IPS-20b (cell line): Measurements from ENCODE around the gene MAST3.
A peak's percentile ranks its signal among the peaks of the same experiment; 100 is the strongest.

ENCODE experiments used
- H3K27ac ChIP-seq: one replicate; pipeline ENCODE4 v1.5.1; 2013; ENCODE audit warnings: low read length
- H3K27me3 ChIP-seq: 2 replicates; pipeline ENCODE4 v1.6.1; 2013; ENCODE audit warnings: mild to moderate bottlenecking, low read length, inconsistent platforms; ENCODE audit not compliant: insufficient read depth
- H3K36me3 ChIP-seq: 2 replicates; pipeline ENCODE4 v1.6.1; 2013; ENCODE audit warnings: low read depth, mild to moderate bottlenecking, inconsistent platforms, low read length, moderate library complexity; ENCODE audit not compliant: insufficient read depth
- H3K4me1 ChIP-seq: 2 replicates; pipeline ENCODE4 v1.6.1; 2013; ENCODE audit warnings: mild to moderate bottlenecking, control low read depth, inconsistent platforms, low read length, moderate library complexity; ENCODE audit not compliant: insufficient read depth
- H3K4me3 ChIP-seq: 2 replicates; pipeline ENCODE4 v1.5.1; 2013; ENCODE audit warnings: mild to moderate bottlenecking, low read length, inconsistent platforms
- H3K9ac ChIP-seq: 2 replicates; pipeline ENCODE4 v1.6.1; 2013; ENCODE audit warnings: low read depth, mild to moderate bottlenecking, inconsistent platforms, low read length, moderate library complexity
- H3K9me3 ChIP-seq: 2 replicates; pipeline ENCODE4 v1.6.1; 2013; ENCODE audit warnings: mild to moderate bottlenecking, low read depth, low read length, inconsistent platforms; ENCODE audit not compliant: insufficient read depth

Gene MAST3

GRCh38 chr19:18145391-18145999, 47.9 kb downstream of the MAST3 start:
- Histone ChIP-seq H3K36me3 (peaks cover 36% of the 10 kb centered on the region), H3K9me3 (no peaks in the 10 kb centered on the region), H3K4me3 (no peak overlapping the region), H3K27ac (no peak overlapping the region), H3K27me3 (no peaks in the 10 kb centered on the region), H3K9ac (no peak overlapping the region), H3K4me1 (no peaks in the 10 kb centered on the region)

- no peak overlapping the region for H3K9ac ChIP-seq
- no peak overlapping the region for H3K4me3 ChIP-seq
- no peak overlapping the region for H3K27ac ChIP-seq
- H3K4me1 ChIP-seq, result no peaks in the 10 kb centered on the region
- no peaks in the 10 kb centered on the region for H3K9me3 ChIP-seq
- peaks cover 28% of the 10 kb centered on the region; the same call in 1 of the 2 replicates for H3K36me3 ChIP-seq
- no peaks in the 10 kb centered on the region for H3K27me3 ChIP-seq
These were observed 49.8 kb downstream of the MAST3 start for GRCh38 chr19:18147396-18147795.

- H3K36me3 ChIP-seq, result peaks cover 9% of the 10 kb centered on the region; the same call in 1 of the 2 replicates
- H3K9ac ChIP-seq, result no peak overlapping the region
- no peaks in the 10 kb centered on the region for H3K9me3 ChIP-seq
- H3K27me3 ChIP-seq, result no peaks in the 10 kb centered on the region
- H3K4me3 ChIP-seq, result no peak overlapping the region
- peaks cover 3% of the 10 kb centered on the region; the same call in 1 of the 2 replicates for H3K4me1 ChIP-seq
- H3K27ac ChIP-seq, result no peak overlapping the region
These were observed 52.0 kb downstream of the MAST3 start for GRCh38 chr19:18149596-18149975.

GRCh38 chr19:18150776-18151624, 53.4 kb downstream of the MAST3 start:
- H3K27ac ChIP-seq, result no peak overlapping the region
- H3K36me3 ChIP-seq, result 0 out of 2 replicates have a peak, but pooled peaks cover under 1% of the 10 kb centered on the region
- no peaks in the 10 kb centered on the region for H3K9me3 ChIP-seq
- H3K4me3 ChIP-seq, result no peak overlapping the region
- H3K4me1 ChIP-seq, result peaks cover 3% of the 10 kb centered on the region; the same call in 1 of the 2 replicates
- no peak overlapping the region for H3K9ac ChIP-seq
- H3K27me3 ChIP-seq, result no peaks in the 10 kb centered on the region

- peak overlapping the region; percentile 76 for H3K4me3 ChIP-seq
- H3K9me3 ChIP-seq, result no peaks in the 10 kb centered on the region
- peak overlapping the region; percentile 31 for H3K27ac ChIP-seq
- peak overlapping the region; percentile 90 for H3K9ac ChIP-seq
- peaks cover 3% of the 10 kb centered on the region; the same call in 1 of the 2 replicates for H3K4me1 ChIP-seq
- H3K36me3 ChIP-seq, result peaks cover 10% of the 10 kb centered on the region; the same call in 1 of the 2 replicates
- no peaks in the 10 kb centered on the region for H3K27me3 ChIP-seq
These were observed 54.9 kb downstream of the MAST3 start for GRCh38 chr19:18152442-18152816.

GRCh38 chr19:18152817-18153555, 55.4 kb downstream of the MAST3 start, which contains the start of gene PIK3R2:
Gene PIK3R2, plus strand, starts transcription at chr19:18153163. Its CDS starts 2,717 bp downstream, at chr19:18155880.
- Histone ChIP-seq H3K27me3 (no peaks in the 10 kb centered on the region), H3K4me1 (peaks cover 3% of the 10 kb centered on the region; the same call in 1 of the 2 replicates), H3K4me3 (peak within 1 kb of the TSS; percentile 76), H3K36me3 (peaks cover 10% of the 10 kb centered on the region; the same call in 1 of the 2 replicates), H3K9ac (peak within 1 kb of the TSS; percentile 92), H3K27ac (peak within 1 kb of the TSS; percentile 31), H3K9me3 (no peaks in the 10 kb centered on the region)

- peaks cover 10% of the 10 kb centered on the region; the same call in 1 of the 2 replicates for H3K36me3 ChIP-seq
- H3K4me3 ChIP-seq, result peak overlapping the region; percentile 76
- no peaks in the 10 kb centered on the region for H3K9me3 ChIP-seq
- no peak overlapping the region for H3K27ac ChIP-seq
- H3K4me1 ChIP-seq, result peaks cover 3% of the 10 kb centered on the region; the same call in 1 of the 2 replicates
- H3K9ac ChIP-seq, result peak overlapping the region; percentile 92
- H3K27me3 ChIP-seq, result no peaks in the 10 kb centered on the region
These were observed 56.1 kb downstream of the MAST3 start for GRCh38 chr19:18153556-18154134.

GRCh38 chr19:18155095-18156087, 57.8 kb downstream of the MAST3 start:
- H3K4me3 ChIP-seq, result no peak overlapping the region
- H3K4me1 ChIP-seq, result peaks cover 3% of the 10 kb centered on the region; the same call in 1 of the 2 replicates
- H3K9me3 ChIP-seq, result no peaks in the 10 kb centered on the region
- H3K36me3 ChIP-seq, result peaks cover 10% of the 10 kb centered on the region; the same call in 1 of the 2 replicates
- no peak overlapping the region for H3K27ac ChIP-seq
- H3K9ac ChIP-seq, result no peak overlapping the region
- no peaks in the 10 kb centered on the region for H3K27me3 ChIP-seq

- Histone ChIP-seq H3K27ac (no peak overlapping the region), H3K4me1 (peaks cover 3% of the 10 kb centered on the region; the same call in 1 of the 2 replicates), H3K9me3 (no peaks in the 10 kb centered on the region), H3K4me3 (no peak overlapping the region), H3K27me3 (no peaks in the 10 kb centered on the region), H3K36me3 (peaks cover 10% of the 10 kb centered on the region; the same call in 1 of the 2 replicates), H3K9ac (no peak overlapping the region)
These were observed 58.7 kb downstream of the MAST3 start for GRCh38 chr19:18156268-18156667.

- Histone ChIP-seq H3K27me3 (no peaks in the 10 kb centered on the region), H3K4me3 (no peak overlapping the region), H3K27ac (no peak overlapping the region), H3K36me3 (peaks cover 15% of the 10 kb centered on the region), H3K9me3 (no peaks in the 10 kb centered on the region), H3K4me1 (peaks cover 3% of the 10 kb centered on the region; the same call in 1 of the 2 replicates), H3K9ac (peak overlapping the region; percentile 37; the same call in 1 of the 2 replicates)
These were observed 59.4 kb downstream of the MAST3 start for GRCh38 chr19:18156841-18157464.
